ENCODE measurements around the gene SF3B3. TPM values are rescaled to one million over a fixed set of nuclear protein-coding genes. Genes with fewer than 3 reads are reported as not detected.
A peak's percentile ranks its signal among the peaks of the same experiment; 100 is the strongest.

SF3B3 gene
- total RNA-seq, 1 donor from 2014 or later, result 379 TPM

DNA sequence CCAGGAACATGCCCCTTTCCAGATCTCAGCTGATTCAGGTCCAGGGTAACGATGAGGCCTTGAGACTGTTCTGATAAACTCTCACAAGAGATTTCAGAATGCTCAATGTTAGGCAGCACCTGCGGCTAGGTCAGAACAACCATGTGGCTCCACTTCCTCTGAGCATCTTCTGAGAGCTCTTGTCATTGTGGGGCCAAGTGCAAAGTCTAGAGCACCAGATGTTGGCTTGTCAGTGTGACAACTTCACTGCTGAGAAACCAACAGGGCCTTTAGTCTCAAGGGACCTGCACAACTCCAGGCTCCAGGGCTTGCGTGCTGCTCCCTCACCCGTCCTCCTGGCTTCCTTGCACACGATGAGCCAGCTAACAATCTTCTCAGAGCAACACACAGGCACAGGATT is 40.2 kb upstream of the SF3B3 start:
- H3K4me3 Mint-ChIP-seq (ENCODE audit: low read depth), result no peak overlapping the region
- TF ChIP-seq, protein P1, sequence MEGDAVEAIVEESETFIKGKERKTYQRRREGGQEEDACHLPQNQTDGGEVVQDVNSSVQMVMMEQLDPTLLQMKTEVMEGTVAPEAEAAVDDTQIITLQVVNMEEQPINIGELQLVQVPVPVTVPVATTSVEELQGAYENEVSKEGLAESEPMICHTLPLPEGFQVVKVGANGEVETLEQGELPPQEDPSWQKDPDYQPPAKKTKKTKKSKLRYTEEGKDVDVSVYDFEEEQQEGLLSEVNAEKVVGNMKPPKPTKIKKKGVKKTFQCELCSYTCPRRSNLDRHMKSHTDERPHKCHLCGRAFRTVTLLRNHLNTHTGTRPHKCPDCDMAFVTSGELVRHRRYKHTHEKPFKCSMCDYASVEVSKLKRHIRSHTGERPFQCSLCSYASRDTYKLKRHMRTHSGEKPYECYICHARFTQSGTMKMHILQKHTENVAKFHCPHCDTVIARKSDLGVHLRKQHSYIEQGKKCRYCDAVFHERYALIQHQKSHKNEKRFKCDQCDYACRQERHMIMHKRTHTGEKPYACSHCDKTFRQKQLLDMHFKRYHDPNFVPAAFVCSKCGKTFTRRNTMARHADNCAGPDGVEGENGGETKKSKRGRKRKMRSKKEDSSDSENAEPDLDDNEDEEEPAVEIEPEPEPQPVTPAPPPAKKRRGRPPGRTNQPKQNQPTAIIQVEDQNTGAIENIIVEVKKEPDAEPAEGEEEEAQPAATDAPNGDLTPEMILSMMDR (IDR thresholded peaks at IDR 0.05; ENCODE audit: unreplicated experiment), result no peak
- H3K27me3 Mint-ChIP-seq, result no peaks in the 10 kb centered on the region
- no peak for DNase-seq (ENCODE audit: low spot score, unreplicated experiment)
- no peaks in the 10 kb centered on the region for H3K9me3 Mint-ChIP-seq (ENCODE audit: low read depth)
- H3K27ac Mint-ChIP-seq, result peak overlapping the region; percentile 76
- peaks cover 2% of the 10 kb centered on the region for H3K36me3 Mint-ChIP-seq (ENCODE audit: insufficient read depth)
- H3K4me1 Mint-ChIP-seq (ENCODE audit: low read depth), result no peaks in the 10 kb centered on the region

DNA sequence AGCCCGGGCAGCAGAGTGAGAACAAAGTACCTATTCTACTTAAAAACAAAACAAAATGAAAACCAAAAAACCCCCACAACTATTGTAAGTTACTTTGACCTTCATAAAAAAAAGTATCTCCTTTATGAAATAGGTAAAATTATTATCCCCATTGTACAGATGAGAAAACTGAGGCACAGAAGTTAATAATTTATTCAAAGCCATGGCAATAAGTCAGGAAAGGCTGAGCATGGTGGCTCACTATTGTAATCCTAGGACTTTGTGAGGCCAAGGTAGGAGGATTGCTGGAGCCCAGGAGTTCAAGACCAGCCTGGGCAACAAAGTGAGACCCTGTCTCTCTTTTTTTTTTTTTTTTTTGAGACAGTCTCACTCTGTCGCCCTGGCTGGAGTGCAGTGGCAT is 38.7 kb upstream of the SF3B3 start:
- H3K36me3 Mint-ChIP-seq (ENCODE audit: insufficient read depth), result peaks cover 4% of the 10 kb centered on the region
- H3K9me3 Mint-ChIP-seq (ENCODE audit: low read depth), result no peaks in the 10 kb centered on the region
- no peaks in the 10 kb centered on the region for H3K4me1 Mint-ChIP-seq (ENCODE audit: low read depth)
- no peak overlapping the region for H3K4me3 Mint-ChIP-seq (ENCODE audit: low read depth)
- no peaks in the 10 kb centered on the region for H3K27me3 Mint-ChIP-seq
- TF ChIP-seq, protein P1 (IDR thresholded peaks at IDR 0.05; ENCODE audit: unreplicated experiment), result no peak
- no peak for DNase-seq (ENCODE audit: low spot score, unreplicated experiment)
- no peak overlapping the region for H3K27ac Mint-ChIP-seq

DNA sequence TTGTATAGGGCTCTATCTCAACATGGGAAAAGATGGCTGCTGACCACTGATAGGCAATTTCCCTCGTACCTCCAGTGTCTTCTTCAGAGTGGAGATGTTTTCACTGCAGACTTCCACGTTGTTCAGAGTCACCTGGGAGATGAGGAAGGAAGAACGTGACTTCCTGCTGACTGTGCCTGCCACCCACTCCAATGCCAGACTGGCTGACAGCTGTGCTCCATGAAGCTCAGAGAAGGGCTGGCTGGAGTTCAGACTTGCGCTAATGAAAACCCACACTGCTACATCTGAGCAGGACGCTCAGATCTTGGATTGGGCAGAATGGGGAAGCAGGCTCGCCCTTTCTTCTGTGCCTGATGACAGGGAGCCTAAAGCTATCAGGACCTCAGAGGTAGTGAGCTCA is 33.4 kb upstream of the SF3B3 start:
- TF ChIP-seq, protein P1 (IDR thresholded peaks at IDR 0.05; ENCODE audit: unreplicated experiment), result no peak
- no peak for DNase-seq (ENCODE audit: low spot score, unreplicated experiment)
- Mint-ChIP-seq H3K27me3 (no peaks in the 10 kb centered on the region), H3K4me1 (ENCODE audit: low read depth) (no peaks in the 10 kb centered on the region), H3K9me3 (ENCODE audit: low read depth) (no peaks in the 10 kb centered on the region), H3K36me3 (ENCODE audit: insufficient read depth) (peaks cover 14% of the 10 kb centered on the region), H3K27ac (peak overlapping the region; percentile 5), H3K4me3 (ENCODE audit: low read depth) (no peak overlapping the region)

DNA sequence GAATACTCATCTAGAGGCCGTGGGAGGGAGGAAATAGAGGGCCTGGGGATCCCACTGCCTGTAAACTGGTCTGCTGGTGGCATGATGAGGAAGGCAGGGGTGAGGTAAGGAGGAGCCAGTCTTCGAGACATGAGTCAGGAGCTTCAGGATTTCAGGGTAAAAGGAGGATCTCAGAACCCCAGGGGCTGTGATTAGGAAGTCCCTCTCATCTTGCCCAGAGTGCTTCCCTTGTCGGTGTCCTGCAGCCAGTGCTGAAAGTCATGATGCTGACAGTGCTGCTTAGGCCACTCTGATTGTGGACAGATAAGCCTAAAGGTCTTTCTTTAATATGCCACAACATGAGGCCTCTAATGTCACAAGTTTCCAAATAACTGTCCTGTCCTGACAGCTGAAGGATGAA is 29.8 kb upstream of the SF3B3 start:
- H3K4me1 Mint-ChIP-seq (ENCODE audit: low read depth), result no peaks in the 10 kb centered on the region

DNA sequence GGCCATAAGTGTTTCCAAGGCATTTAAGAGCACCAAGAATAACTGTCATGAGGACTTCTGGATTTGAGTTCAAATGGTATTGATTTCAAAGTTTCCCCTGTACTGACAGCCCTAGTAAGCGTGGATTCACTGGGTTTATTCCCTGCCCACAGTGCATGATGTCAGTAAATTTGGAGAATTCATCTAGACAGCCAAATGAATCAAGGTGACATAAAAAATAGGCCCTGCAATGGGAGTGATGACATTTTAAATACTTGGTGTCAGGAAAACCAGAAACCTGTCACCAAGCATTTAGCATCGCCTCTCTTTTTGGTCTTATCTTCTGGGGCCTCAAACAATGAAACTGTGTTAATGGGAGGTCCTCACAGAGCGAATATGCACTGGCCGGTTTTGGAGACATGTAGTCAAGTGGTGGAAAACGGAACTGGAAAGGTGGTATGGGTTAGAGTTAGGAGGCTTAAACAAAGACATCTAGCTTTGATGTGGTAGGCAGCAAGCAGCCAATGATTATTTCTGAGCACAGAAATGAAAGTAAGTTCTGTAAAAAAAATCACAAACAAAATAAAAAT is 29.3 kb upstream of the SF3B3 start:
- TF ChIP-seq, protein P1 (IDR thresholded peaks at IDR 0.05; ENCODE audit: unreplicated experiment), result no peak
- no peak for DNase-seq (ENCODE audit: low spot score, unreplicated experiment)

More for the DNA sequence above, 29.8 kb upstream of the SF3B3 start:
- peaks cover 13% of the 10 kb centered on the region for H3K36me3 Mint-ChIP-seq (ENCODE audit: insufficient read depth)
- TF ChIP-seq, protein P1 (IDR thresholded peaks at IDR 0.05; ENCODE audit: unreplicated experiment), result no peak
- H3K4me3 Mint-ChIP-seq (ENCODE audit: low read depth), result no peak overlapping the region
- DNase-seq (ENCODE audit: low spot score, unreplicated experiment), result no peak
- no peaks in the 10 kb centered on the region for H3K27me3 Mint-ChIP-seq
- H3K27ac Mint-ChIP-seq, result no peak overlapping the region
- H3K9me3 Mint-ChIP-seq (ENCODE audit: low read depth), result no peaks in the 10 kb centered on the region

More for the DNA sequence above, 29.3 kb upstream of the SF3B3 start:
- no peaks in the 10 kb centered on the region for H3K9me3 Mint-ChIP-seq (ENCODE audit: low read depth)
- peaks cover 13% of the 10 kb centered on the region for H3K36me3 Mint-ChIP-seq (ENCODE audit: insufficient read depth)
- H3K4me3 Mint-ChIP-seq (ENCODE audit: low read depth), result no peak overlapping the region
- no peaks in the 10 kb centered on the region for H3K4me1 Mint-ChIP-seq (ENCODE audit: low read depth)
- H3K27me3 Mint-ChIP-seq, result no peaks in the 10 kb centered on the region
- H3K27ac Mint-ChIP-seq, result no peak overlapping the region

Measured in progenitor cell of endocrine pancreas (in vitro differentiated cells).